ENCODE results near the gene GTF2A2. TPM values are rescaled to one million over a fixed set of nuclear protein-coding genes. Genes with fewer than 3 reads are reported as not detected.

The GTF2A2 gene
- total RNA-seq, 1 donor from 2014 or later = 83.1 TPM

DNA sequence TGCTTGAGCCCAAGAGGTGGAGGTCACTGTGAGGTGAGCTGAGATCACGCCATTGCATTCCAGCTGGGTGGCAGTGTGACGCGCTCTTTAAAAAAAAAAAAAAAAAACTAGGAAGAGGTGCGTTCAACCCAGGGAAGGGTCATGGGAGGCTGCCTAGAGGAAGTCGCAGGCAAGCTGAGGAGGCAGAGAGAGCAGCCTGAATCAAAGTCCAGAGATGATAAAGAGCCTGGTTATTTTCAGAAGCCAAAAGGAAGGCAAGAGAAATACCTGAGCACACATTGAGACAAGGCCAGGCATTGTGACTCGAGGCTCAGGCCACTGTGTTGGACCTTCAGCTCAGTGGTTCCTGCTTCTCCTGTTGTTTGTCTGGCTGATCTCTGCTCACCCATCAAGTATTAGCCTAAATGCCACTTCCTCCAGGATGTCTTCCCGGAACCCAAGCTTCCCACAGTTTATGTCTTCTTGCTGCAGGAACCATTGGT, 61.8 kb downstream of the GTF2A2 start:
- TF ChIP-seq, protein P1, sequence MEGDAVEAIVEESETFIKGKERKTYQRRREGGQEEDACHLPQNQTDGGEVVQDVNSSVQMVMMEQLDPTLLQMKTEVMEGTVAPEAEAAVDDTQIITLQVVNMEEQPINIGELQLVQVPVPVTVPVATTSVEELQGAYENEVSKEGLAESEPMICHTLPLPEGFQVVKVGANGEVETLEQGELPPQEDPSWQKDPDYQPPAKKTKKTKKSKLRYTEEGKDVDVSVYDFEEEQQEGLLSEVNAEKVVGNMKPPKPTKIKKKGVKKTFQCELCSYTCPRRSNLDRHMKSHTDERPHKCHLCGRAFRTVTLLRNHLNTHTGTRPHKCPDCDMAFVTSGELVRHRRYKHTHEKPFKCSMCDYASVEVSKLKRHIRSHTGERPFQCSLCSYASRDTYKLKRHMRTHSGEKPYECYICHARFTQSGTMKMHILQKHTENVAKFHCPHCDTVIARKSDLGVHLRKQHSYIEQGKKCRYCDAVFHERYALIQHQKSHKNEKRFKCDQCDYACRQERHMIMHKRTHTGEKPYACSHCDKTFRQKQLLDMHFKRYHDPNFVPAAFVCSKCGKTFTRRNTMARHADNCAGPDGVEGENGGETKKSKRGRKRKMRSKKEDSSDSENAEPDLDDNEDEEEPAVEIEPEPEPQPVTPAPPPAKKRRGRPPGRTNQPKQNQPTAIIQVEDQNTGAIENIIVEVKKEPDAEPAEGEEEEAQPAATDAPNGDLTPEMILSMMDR (IDR thresholded peaks at IDR 0.05) = no peak
- TF ChIP-seq EZH2 (IDR thresholded peaks at IDR 0.05) (no peak), EZH2phosphoT487 (IDR thresholded peaks at IDR 0.05) (no peak)
- H3K27me3 Mint-ChIP-seq (ENCODE audit: insufficient read depth, low read depth) = peaks cover 2% of the 10 kb centered on the region
- Histone ChIP-seq H3K79me2 (ENCODE audit: low read depth) (no peaks in the 10 kb centered on the region), H3F3A (ENCODE audit: low read depth) (no peaks in the 10 kb centered on the region), H3K36me3 (no peaks in the 10 kb centered on the region), H3K4me3 (no peak overlapping the region), H3K27ac (no peak overlapping the region), H3K9ac (no peak overlapping the region), H3K4me1 (no peaks in the 10 kb centered on the region), H3K9me3 (ENCODE audit: low read depth) (no peaks in the 10 kb centered on the region), H4K20me1 (ENCODE audit: low read depth) (no peaks in the 10 kb centered on the region), H3K4me2 (no peak overlapping the region), H3K27me3 (no peaks in the 10 kb centered on the region), H2AFZ (replicated peaks) (no peak overlapping the region)
- H3K4me1 Mint-ChIP-seq = peaks cover 8% of the 10 kb centered on the region
- no peak overlapping the region for H3K4me3 Mint-ChIP-seq
- no peaks in the 10 kb centered on the region for H3K9me3 Mint-ChIP-seq
- no peaks in the 10 kb centered on the region for H3K36me3 Mint-ChIP-seq
- no peak for DNase-seq (ENCODE audit: low spot score)
- H3K27ac Mint-ChIP-seq = no peak overlapping the region

- Histone ChIP-seq H4K20me1 (ENCODE audit: low read depth) (no peaks in the 10 kb centered on the region), H2AFZ (replicated peaks) (no peak overlapping the region), H3K9ac (no peak overlapping the region), H3K27me3 (no peaks in the 10 kb centered on the region), H3K4me1 (no peaks in the 10 kb centered on the region), H3K79me2 (ENCODE audit: low read depth) (no peaks in the 10 kb centered on the region), H3K9me3 (ENCODE audit: low read depth) (no peaks in the 10 kb centered on the region), H3K36me3 (no peaks in the 10 kb centered on the region), H3K4me2 (no peak overlapping the region), H3F3A (ENCODE audit: low read depth) (no peaks in the 10 kb centered on the region), H3K4me3 (no peak overlapping the region), H3K27ac (no peak overlapping the region)
- H3K4me3 Mint-ChIP-seq = no peak overlapping the region
- H3K4me1 Mint-ChIP-seq = peaks cover 8% of the 10 kb centered on the region
- TF ChIP-seq, protein P1 (IDR thresholded peaks at IDR 0.05) = no peak
- TF ChIP-seq EZH2phosphoT487 (IDR thresholded peaks at IDR 0.05) (no peak), EZH2 (IDR thresholded peaks at IDR 0.05) (no peak)
- no peaks in the 10 kb centered on the region for H3K9me3 Mint-ChIP-seq
- H3K27ac Mint-ChIP-seq = no peak overlapping the region
- no peak for DNase-seq (ENCODE audit: low spot score)
- peaks cover under 1% of the 10 kb centered on the region for H3K27me3 Mint-ChIP-seq (ENCODE audit: insufficient read depth, low read depth)
- H3K36me3 Mint-ChIP-seq = no peaks in the 10 kb centered on the region
Measured at GRCh38 chr15:59594991-59595390, 62.3 kb downstream of the GTF2A2 start.

GRCh38 chr15:59594493-59594942, 62.8 kb downstream of the GTF2A2 start:
- peaks cover 8% of the 10 kb centered on the region for H3K4me1 Mint-ChIP-seq
- TF ChIP-seq EZH2 (IDR thresholded peaks at IDR 0.05) (no peak), EZH2phosphoT487 (IDR thresholded peaks at IDR 0.05) (no peak)
- TF ChIP-seq, protein P1 (IDR thresholded peaks at IDR 0.05) = no peak
- no peak overlapping the region for H3K27ac Mint-ChIP-seq
- H3K9ac ChIP-seq = no peak overlapping the region
- no peak for DNase-seq (ENCODE audit: low spot score)
- H3K9me3 Mint-ChIP-seq = no peaks in the 10 kb centered on the region
- no peaks in the 10 kb centered on the region for H3K27me3 ChIP-seq
- H3K79me2 ChIP-seq (ENCODE audit: low read depth) = no peaks in the 10 kb centered on the region
- no peak overlapping the region for H3K27ac ChIP-seq
- no peaks in the 10 kb centered on the region for H3K27me3 Mint-ChIP-seq (ENCODE audit: insufficient read depth, low read depth)
- H3K4me3 ChIP-seq = no peak overlapping the region
- H3K9me3 ChIP-seq (ENCODE audit: low read depth) = no peaks in the 10 kb centered on the region
- no peak overlapping the region for H3K4me3 Mint-ChIP-seq
- no peaks in the 10 kb centered on the region for H3K36me3 ChIP-seq
- no peaks in the 10 kb centered on the region for H3K36me3 Mint-ChIP-seq
- no peaks in the 10 kb centered on the region for H3K4me1 ChIP-seq
- no peaks in the 10 kb centered on the region for H3F3A ChIP-seq (ENCODE audit: low read depth)
- no peak overlapping the region for H3K4me2 ChIP-seq
- H4K20me1 ChIP-seq (ENCODE audit: low read depth) = no peaks in the 10 kb centered on the region
- no peak overlapping the region for H2AFZ ChIP-seq (replicated peaks)

Measured in neural progenitor cell (in vitro differentiated cells).